ENCODE results near the gene ASB15. TPM values are rescaled to one million over a fixed set of nuclear protein-coding genes. Genes with fewer than 3 reads are reported as not detected.

Gene ASB15
- polyA plus RNA-seq, 4 donors: 0.01 to 0.12 TPM; not detected in 2

DNA sequence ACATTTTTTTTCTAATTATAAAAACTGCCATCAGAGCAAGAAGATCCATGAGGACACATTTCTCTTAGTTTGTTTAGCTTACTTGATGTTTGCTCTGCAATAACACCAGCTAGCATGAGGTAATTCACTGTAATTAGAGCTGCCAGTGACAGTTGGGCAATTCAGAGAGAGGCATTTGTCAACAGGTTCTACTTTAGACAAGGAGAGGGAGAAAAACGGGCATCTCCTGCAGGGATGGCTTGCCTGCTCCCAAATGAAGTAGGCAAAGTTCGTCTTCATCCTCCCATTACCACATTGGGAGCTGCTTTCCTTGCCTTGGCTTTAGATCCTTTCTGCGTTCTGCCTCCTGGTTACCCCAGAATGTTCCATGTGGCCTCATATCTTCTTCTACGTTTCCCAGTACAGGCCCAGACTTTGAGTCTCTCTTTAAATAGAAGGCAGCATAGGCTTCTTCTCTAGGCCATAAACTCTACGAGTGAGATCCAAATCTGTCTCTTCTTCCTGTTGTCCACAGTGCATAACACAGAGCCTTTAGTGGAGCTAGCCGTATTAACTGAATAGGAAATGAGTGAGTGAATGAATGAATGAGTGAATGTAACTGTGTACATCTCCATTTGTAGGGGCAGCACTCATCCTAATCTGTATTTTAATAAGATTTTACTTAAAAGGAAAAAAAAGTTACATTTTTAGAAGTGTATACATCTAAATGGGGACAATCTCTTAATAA, 21.2 kb downstream of the ASB15 start:
- DNase-seq (peak; percentile 20 to 39), FAIRE-seq (no peak)
- Histone ChIP-seq H3K36me3 (ENCODE audit: control insufficient read depth in 3 of 3, insufficient read depth in 2 of 3, low read depth in 1 of 3, low read length in 3 of 3) (no peaks in the 10 kb centered on the region), H3K9me3 (ENCODE audit: control insufficient read depth in 2 of 2, insufficient read depth in 1 of 2, low read depth in 1 of 2, low read length in 1 of 2) (no peaks in the 10 kb centered on the region), H3K4me1 (ENCODE audit: control insufficient read depth in 3 of 3, insufficient read depth in 2 of 3, low read depth in 1 of 3, low read length in 2 of 3) (no peaks in the 10 kb centered on the region), H3K27me3 (ENCODE audit: control insufficient read depth in 3 of 3, insufficient read depth in 3 of 3, low read length in 3 of 3) (no peaks in the 10 kb centered on the region), H3K27ac (ENCODE audit: low read depth in 1 of 3, low read length in 2 of 3) (no peak overlapping the region), H3K4me3 (ENCODE audit: low read depth in 1 of 3, low read length in 3 of 3) (no peak overlapping the region)
- 72 to 76% (median 75%) methylated on average over 6 of the region's 6 CpGs for WGBS, 3 donors

DNA sequence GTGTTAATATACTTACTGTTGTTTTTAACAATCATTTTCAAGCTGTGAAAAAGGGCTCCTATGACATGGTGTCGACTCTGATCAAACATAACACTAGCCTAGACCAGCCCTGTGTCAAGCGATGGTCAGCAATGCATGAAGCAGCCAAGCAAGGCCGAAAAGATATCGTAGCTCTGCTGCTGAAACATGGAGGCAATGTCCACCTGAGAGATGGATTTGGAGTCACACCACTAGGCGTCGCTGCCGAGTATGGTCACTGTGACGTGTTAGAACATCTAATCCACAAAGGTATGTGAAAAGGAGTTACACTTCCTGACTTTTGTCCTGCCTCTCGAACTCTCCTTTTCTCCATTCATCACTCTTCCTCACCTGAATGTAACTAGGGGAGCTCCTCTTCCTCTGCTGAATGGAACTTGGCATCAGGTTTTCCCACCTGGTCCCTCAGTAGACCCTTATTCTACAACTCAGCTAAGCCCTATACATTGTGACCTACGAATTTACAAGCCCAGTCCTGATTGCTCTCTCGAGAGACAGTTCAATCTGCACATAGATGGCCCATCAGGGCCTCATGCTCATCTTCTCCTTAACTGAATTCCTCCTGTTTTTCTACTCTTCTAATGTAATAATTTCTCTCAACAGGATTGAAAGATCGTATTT, 23.0 kb downstream of the ASB15 start:
- FAIRE-seq: no peak
- DNase-seq: peak; percentile 38 to 62
- no peaks in the 10 kb centered on the region for H3K4me1 ChIP-seq (ENCODE audit: control insufficient read depth in 3 of 3, insufficient read depth in 2 of 3, low read depth in 1 of 3, low read length in 2 of 3)

DNA sequence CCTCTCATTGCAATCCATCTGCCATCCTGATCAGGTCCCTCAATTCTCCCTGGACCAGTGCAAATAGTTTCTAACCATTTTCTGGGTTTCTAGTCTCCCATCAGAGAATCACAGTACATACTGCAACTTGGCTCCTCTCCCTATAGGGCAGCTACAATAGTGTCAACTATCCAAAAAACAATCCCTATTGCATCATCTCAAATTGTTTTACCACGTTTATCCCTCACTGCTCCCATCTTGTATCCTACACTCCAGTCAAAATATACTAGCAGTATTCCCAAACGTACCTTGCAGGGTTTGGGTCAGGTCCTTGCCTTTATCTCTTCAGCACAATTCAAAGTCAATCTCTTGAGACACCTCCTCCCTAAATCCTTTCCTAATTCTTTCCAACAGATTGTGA, 23.6 kb downstream of the ASB15 start:
- DNase-seq (no peak), FAIRE-seq (no peak)
- Histone ChIP-seq H3K27me3 (ENCODE audit: control insufficient read depth in 3 of 3, insufficient read depth in 3 of 3, low read length in 3 of 3) (no peaks in the 10 kb centered on the region), H3K27ac (ENCODE audit: low read depth in 1 of 3, low read length in 2 of 3) (no peak overlapping the region), H3K4me1 (ENCODE audit: control insufficient read depth in 3 of 3, insufficient read depth in 2 of 3, low read depth in 1 of 3, low read length in 2 of 3) (no peaks in the 10 kb centered on the region), H3K36me3 (ENCODE audit: control insufficient read depth in 3 of 3, insufficient read depth in 2 of 3, low read depth in 1 of 3, low read length in 3 of 3) (no peaks in the 10 kb centered on the region), H3K4me3 (ENCODE audit: low read depth in 1 of 3, low read length in 3 of 3) (no peak overlapping the region), H3K9me3 (ENCODE audit: control insufficient read depth in 2 of 2, insufficient read depth in 1 of 2, low read depth in 1 of 2, low read length in 1 of 2) (no peaks in the 10 kb centered on the region)
- WGBS, 3 donors: 52 to 61% (median 60%) methylated on average over 2 of the region's 2 CpGs

More for the DNA sequence above, 23.0 kb downstream of the ASB15 start:
- H3K27me3 ChIP-seq (ENCODE audit: control insufficient read depth in 3 of 3, insufficient read depth in 3 of 3, low read length in 3 of 3): no peaks in the 10 kb centered on the region
- H3K4me3 ChIP-seq (ENCODE audit: low read depth in 1 of 3, low read length in 3 of 3): no peak overlapping the region
- H3K27ac ChIP-seq (ENCODE audit: low read depth in 1 of 3, low read length in 2 of 3): no peak overlapping the region
- WGBS, 3 donors: 60 to 63% (median 61%) methylated on average over 12 of the region's 12 CpGs
- no peaks in the 10 kb centered on the region for H3K9me3 ChIP-seq (ENCODE audit: control insufficient read depth in 2 of 2, insufficient read depth in 1 of 2, low read depth in 1 of 2, low read length in 1 of 2)
- H3K36me3 ChIP-seq (ENCODE audit: control insufficient read depth in 3 of 3, insufficient read depth in 2 of 3, low read depth in 1 of 3, low read length in 3 of 3): no peaks in the 10 kb centered on the region

DNA sequence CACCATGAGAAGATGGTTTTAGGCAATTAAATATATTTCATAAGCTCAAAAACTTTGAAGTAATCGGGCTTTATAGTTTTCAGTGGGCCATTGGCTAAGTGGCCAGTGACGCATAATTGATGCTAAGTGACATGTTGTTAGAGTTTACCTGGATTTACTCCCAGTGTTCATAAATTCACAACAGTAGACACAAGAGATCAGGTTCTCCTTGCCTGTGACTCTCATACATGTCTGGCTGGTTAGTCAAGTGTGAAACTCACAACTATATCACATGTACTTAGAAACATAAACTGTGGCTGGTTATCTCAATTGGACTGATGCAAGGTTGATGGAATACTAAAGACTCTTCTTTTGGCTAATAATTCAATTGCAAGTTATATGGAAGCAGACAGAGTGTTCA, 26.2 kb downstream of the ASB15 start:
- Histone ChIP-seq H3K27me3 (ENCODE audit: control insufficient read depth in 3 of 3, insufficient read depth in 3 of 3, low read length in 3 of 3) (no peaks in the 10 kb centered on the region), H3K36me3 (ENCODE audit: control insufficient read depth in 3 of 3, insufficient read depth in 2 of 3, low read depth in 1 of 3, low read length in 3 of 3) (no peaks in the 10 kb centered on the region), H3K9me3 (ENCODE audit: control insufficient read depth in 2 of 2, insufficient read depth in 1 of 2, low read depth in 1 of 2, low read length in 1 of 2) (no peaks in the 10 kb centered on the region), H3K4me3 (ENCODE audit: low read depth in 1 of 3, low read length in 3 of 3) (no peak overlapping the region), H3K4me1 (ENCODE audit: control insufficient read depth in 3 of 3, insufficient read depth in 2 of 3, low read depth in 1 of 3, low read length in 2 of 3) (no peaks in the 10 kb centered on the region), H3K27ac (ENCODE audit: low read depth in 1 of 3, low read length in 2 of 3) (no peak overlapping the region)
- WGBS, 3 donors: 94 to 97% (median 95%) methylated on average over 2 of the region's 2 CpGs
- FAIRE-seq (no peak), DNase-seq (no peak)

DNA sequence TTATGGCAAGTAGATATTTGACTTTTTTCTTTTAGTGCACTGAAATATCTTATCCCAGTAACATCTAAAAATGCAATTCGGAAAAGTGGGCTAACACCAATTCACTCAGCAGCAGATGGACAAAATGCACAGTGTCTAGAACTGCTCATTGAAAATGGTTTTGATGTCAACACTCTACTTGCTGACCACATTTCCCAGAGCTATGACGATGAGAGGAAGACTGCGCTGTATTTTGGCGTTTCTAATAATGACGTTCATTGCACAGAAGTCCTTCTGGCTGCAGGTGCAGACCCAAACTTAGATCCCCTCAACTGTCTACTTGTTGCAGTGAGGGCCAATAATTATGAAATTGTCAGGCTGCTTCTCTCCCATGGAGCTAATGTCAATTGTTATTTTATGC, 27.2 kb downstream of the ASB15 start:
- FAIRE-seq (no peak), DNase-seq (no peak)
- no peak overlapping the region for H3K27ac ChIP-seq (ENCODE audit: low read depth in 1 of 3, low read length in 2 of 3)
- no peaks in the 10 kb centered on the region for H3K9me3 ChIP-seq (ENCODE audit: control insufficient read depth in 2 of 2, insufficient read depth in 1 of 2, low read depth in 1 of 2, low read length in 1 of 2)
- H3K4me1 ChIP-seq (ENCODE audit: control insufficient read depth in 3 of 3, insufficient read depth in 2 of 3, low read depth in 1 of 3, low read length in 2 of 3): no peaks in the 10 kb centered on the region
- H3K27me3 ChIP-seq (ENCODE audit: control insufficient read depth in 3 of 3, insufficient read depth in 3 of 3, low read length in 3 of 3): no peaks in the 10 kb centered on the region
- no peak overlapping the region for H3K4me3 ChIP-seq (ENCODE audit: low read depth in 1 of 3, low read length in 3 of 3)
- WGBS, 3 donors: 93 to 96% (median 93%) methylated on average over 5 of the region's 5 CpGs
- H3K36me3 ChIP-seq (ENCODE audit: control insufficient read depth in 3 of 3, insufficient read depth in 2 of 3, low read depth in 1 of 3, low read length in 3 of 3): no peaks in the 10 kb centered on the region

DNA sequence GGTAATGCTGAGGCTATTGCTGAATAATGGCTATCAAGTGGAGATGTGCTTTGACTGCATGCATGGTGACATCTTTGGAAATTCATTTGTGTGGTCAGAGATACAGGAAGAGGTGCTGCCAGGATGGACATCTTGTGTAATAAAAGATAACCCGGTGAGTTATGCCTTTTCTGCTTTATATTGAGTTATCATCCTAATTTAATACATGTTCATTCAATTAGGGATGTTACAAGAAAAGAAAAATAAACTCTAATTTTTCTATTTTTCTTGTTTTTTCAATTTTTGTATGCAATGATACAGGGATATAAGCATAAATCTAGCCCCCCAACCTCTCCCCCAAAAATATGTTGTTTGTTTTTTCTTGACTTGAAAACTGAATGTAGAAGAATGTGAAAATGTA, 27.7 kb downstream of the ASB15 start:
- H3K4me1 ChIP-seq (ENCODE audit: control insufficient read depth in 3 of 3, insufficient read depth in 2 of 3, low read depth in 1 of 3, low read length in 2 of 3): no peaks in the 10 kb centered on the region
- H3K9me3 ChIP-seq (ENCODE audit: control insufficient read depth in 2 of 2, insufficient read depth in 1 of 2, low read depth in 1 of 2, low read length in 1 of 2): no peaks in the 10 kb centered on the region
- FAIRE-seq: no peak
- DNase-seq: no peak
- H3K27ac ChIP-seq (ENCODE audit: low read depth in 1 of 3, low read length in 2 of 3): no peak overlapping the region
- H3K36me3 ChIP-seq (ENCODE audit: control insufficient read depth in 3 of 3, insufficient read depth in 2 of 3, low read depth in 1 of 3, low read length in 3 of 3): no peaks in the 10 kb centered on the region
- H3K4me3 ChIP-seq (ENCODE audit: low read depth in 1 of 3, low read length in 3 of 3): no peak overlapping the region
- no peaks in the 10 kb centered on the region for H3K27me3 ChIP-seq (ENCODE audit: control insufficient read depth in 3 of 3, insufficient read depth in 3 of 3, low read length in 3 of 3)
- 82 to 90% (median 83%) methylated on average over 1 of the region's 1 CpG for WGBS, 3 donors

DNA sequence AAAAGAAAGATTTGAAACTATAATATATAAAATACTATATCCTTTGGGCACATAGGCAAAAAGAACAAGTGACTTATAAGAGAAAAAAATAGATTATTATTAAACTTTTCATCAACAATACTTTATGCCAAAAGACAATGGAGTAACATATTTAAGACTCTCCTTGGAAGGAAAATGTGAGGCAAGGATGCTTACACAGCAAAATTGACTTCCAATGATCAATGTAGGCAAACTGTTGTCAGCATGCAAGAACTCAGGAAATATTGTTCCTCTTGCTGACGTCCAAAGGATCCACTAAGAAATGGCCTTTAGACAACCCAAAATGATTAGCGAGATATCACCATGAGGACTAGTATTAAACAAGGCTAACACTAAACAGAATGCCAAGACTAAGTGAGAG, 31.2 kb downstream of the ASB15 start:
- Histone ChIP-seq H3K36me3 (ENCODE audit: control insufficient read depth in 3 of 3, insufficient read depth in 2 of 3, low read depth in 1 of 3, low read length in 3 of 3) (no peaks in the 10 kb centered on the region), H3K27ac (ENCODE audit: low read depth in 1 of 3, low read length in 2 of 3) (no peak overlapping the region), H3K27me3 (ENCODE audit: control insufficient read depth in 3 of 3, insufficient read depth in 3 of 3, low read length in 3 of 3) (no peaks in the 10 kb centered on the region), H3K4me3 (ENCODE audit: low read depth in 1 of 3, low read length in 3 of 3) (no peak overlapping the region), H3K9me3 (ENCODE audit: control insufficient read depth in 2 of 2, insufficient read depth in 1 of 2, low read depth in 1 of 2, low read length in 1 of 2) (no peaks in the 10 kb centered on the region), H3K4me1 (ENCODE audit: control insufficient read depth in 3 of 3, insufficient read depth in 2 of 3, low read depth in 1 of 3, low read length in 2 of 3) (no peaks in the 10 kb centered on the region)
- WGBS, 3 donors: 82 to 89% (median 85%) methylated on average over 2 of the region's 2 CpGs
- DNase-seq (no peak), FAIRE-seq (no peak)

DNA sequence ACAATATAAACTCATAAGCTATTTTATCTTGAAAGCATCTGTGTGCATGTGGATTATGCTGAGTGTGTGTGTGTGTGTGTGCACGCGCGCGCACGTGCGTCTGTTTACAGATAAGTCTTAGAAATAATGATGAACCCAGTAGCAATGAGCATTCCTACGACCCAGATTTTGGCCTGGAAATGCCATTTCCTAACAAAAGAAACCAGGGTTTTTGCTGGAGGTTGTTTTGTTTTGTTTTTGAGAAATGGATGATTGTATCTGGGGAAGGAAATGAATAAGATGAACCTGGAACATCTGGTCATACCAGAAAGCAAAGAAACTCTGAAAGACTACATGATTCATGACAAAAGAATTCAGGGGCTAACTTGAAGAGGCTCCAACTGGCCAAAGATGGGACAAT, 31.9 kb downstream of the ASB15 start:
- FAIRE-seq (no peak), DNase-seq (no peak)
- Histone ChIP-seq H3K9me3 (ENCODE audit: control insufficient read depth in 2 of 2, insufficient read depth in 1 of 2, low read depth in 1 of 2, low read length in 1 of 2) (no peaks in the 10 kb centered on the region), H3K36me3 (ENCODE audit: control insufficient read depth in 3 of 3, insufficient read depth in 2 of 3, low read depth in 1 of 3, low read length in 3 of 3) (no peaks in the 10 kb centered on the region), H3K4me3 (ENCODE audit: low read depth in 1 of 3, low read length in 3 of 3) (no peak overlapping the region), H3K27me3 (ENCODE audit: control insufficient read depth in 3 of 3, insufficient read depth in 3 of 3, low read length in 3 of 3) (no peaks in the 10 kb centered on the region), H3K4me1 (ENCODE audit: control insufficient read depth in 3 of 3, insufficient read depth in 2 of 3, low read depth in 1 of 3, low read length in 2 of 3) (no peaks in the 10 kb centered on the region), H3K27ac (ENCODE audit: low read depth in 1 of 3, low read length in 2 of 3) (no peak overlapping the region)
- WGBS, 3 donors: 66 to 89% (median 83%) methylated on average over 7 of the region's 7 CpGs
